Measurements from ENCODE around the gene MAST2. TPM values are rescaled to one million over a fixed set of nuclear protein-coding genes. Genes with fewer than 3 reads are reported as not detected.

MAST2 gene
- total and polyA plus RNA-seq, 2 of the 4 experiments (the other 2 are of a cell fraction), result 14.2 to 41.0 TPM

DNA sequence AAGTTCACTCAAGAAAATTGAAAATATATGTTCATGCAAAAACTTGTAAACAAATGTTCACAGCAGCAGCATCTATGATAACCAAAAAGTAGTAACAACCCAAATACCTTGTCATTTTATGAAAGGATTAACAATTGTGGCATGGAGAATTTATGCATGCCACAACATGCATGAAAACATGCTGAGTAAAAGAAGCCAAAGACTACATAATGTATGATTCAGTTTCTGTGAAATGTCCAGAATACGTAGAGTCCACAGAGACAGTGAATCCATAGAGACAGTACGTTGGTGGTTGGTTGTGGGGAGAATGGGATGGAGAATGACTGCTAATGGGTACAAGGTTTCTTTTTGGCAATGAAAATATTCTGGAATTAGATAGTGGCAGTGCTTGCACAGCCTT, 148.7 kb downstream of the MAST2 start:
- no peak for ATAC-seq (ENCODE audit: low read depth)
- 100% methylated on average over 1 of the region's 2 CpGs; no CpG with 5 or more reads in 1 of the 2 experiments for WGBS, 2 experiments (ENCODE audit: extremely low coverage in 2 of 2, insufficient read length in 1 of 2)
- no peaks in the 10 kb centered on the region for H3K27me3 ChIP-seq (ENCODE audit: control insufficient read depth, insufficient read depth, low read length)
- DNase-seq, result no peak
- peaks cover 7 to 14% of the 10 kb centered on the region in 2 experiments for H3K79me1 ChIP-seq (ENCODE audit: low read depth in 1 of 2, low read length in 2 of 2)
- no peak overlapping the region for H4K5ac ChIP-seq (ENCODE audit: low read depth, low read length)
- H3K4me3 ChIP-seq (ENCODE audit: insufficient read depth, low read depth, low read length), result no peak overlapping the region
- H3K14ac ChIP-seq (replicated peaks; ENCODE audit: low read depth, low read length), result peak overlapping the region; percentile 37; the same call in 1 of the 2 replicates
- dilution Hi-C loops (cut with HindIII; ENCODE audit: low sequenced_read_pairs, unreplicated experiment), result no loop called here
- H2BK5ac ChIP-seq (ENCODE audit: low read depth, low read length, poor library complexity, severe bottlenecking), result no peak overlapping the region
- H3K27ac ChIP-seq (ENCODE audit: insufficient read depth, low read length), result no peak overlapping the region
- ChIA-PET CTCF (no interaction called here), POLR2A (ENCODE audit: unreplicated experiment) (no interaction called here)
- H3K4ac ChIP-seq (ENCODE audit: low read depth, low read length), result no peak overlapping the region
- no peak overlapping the region for H2AK9ac ChIP-seq (replicated peaks; ENCODE audit: low read depth, low read length, poor library complexity)
- H3K4me2 ChIP-seq (ENCODE audit: low read depth, low read length), result no peak overlapping the region
- TF ChIP-seq, protein P1, sequence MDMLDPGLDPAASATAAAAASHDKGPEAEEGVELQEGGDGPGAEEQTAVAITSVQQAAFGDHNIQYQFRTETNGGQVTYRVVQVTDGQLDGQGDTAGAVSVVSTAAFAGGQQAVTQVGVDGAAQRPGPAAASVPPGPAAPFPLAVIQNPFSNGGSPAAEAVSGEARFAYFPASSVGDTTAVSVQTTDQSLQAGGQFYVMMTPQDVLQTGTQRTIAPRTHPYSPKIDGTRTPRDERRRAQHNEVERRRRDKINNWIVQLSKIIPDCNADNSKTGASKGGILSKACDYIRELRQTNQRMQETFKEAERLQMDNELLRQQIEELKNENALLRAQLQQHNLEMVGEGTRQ (IDR thresholded peaks at IDR 0.05; ENCODE audit: low read depth, low read length), result no peak
- TF ChIP-seq BHLHE40 (IDR thresholded peaks at IDR 0.05; ENCODE audit: low read depth, low read length), result no peak
- TF ChIP-seq NFE2L2 (IDR thresholded peaks at IDR 0.05; ENCODE audit: low read depth, low read length), result no peak
- no peak for TF ChIP-seq POLR2A (IDR thresholded peaks at IDR 0.05; ENCODE audit: low read depth, low read length)
- no peak for TF ChIP-seq SMC3 (IDR thresholded peaks at IDR 0.05; ENCODE audit: low read depth, low read length)
- TF ChIP-seq FOS (IDR thresholded peaks at IDR 0.05; ENCODE audit: low read depth, low read length), result no peak
- no peak for TF ChIP-seq MXI1 (IDR thresholded peaks at IDR 0.05; ENCODE audit: borderline replicate concordance, low read depth, low read length)
- no peak for TF ChIP-seq RCOR1 (IDR thresholded peaks at IDR 0.05; ENCODE audit: insufficient replicate concordance, low read length)
- TF ChIP-seq MAFK (IDR thresholded peaks at IDR 0.05; ENCODE audit: low read depth, low read length), result no peak
- TF ChIP-seq RFX5 (IDR thresholded peaks at IDR 0.05; ENCODE audit: low read depth, low read length), result no peak
- no peak overlapping the region for H2AK5ac ChIP-seq (ENCODE audit: low read depth, low read length)
- H4K91ac ChIP-seq (ENCODE audit: insufficient read depth, low read depth, low read length), result no peak overlapping the region
- no peak overlapping the region for H3K9ac ChIP-seq (ENCODE audit: low read depth, low read length)
- H2BK120ac ChIP-seq (ENCODE audit: low read depth, low read length), result no peak overlapping the region
- H4K20me1 ChIP-seq (ENCODE audit: insufficient read depth, low read length), result 0 out of 2 replicates have a peak, but pooled peaks cover 5% of the 10 kb centered on the region
- H2BK20ac ChIP-seq (ENCODE audit: low read depth, low read length), result no peak overlapping the region
- H3K4me1 ChIP-seq (ENCODE audit: control insufficient read depth, insufficient read depth, low read length), result peaks cover 8% of the 10 kb centered on the region
- no peak overlapping the region for H3K56ac ChIP-seq (ENCODE audit: extremely low read depth, insufficient read depth, low read length)
- no peak overlapping the region for H4K8ac ChIP-seq (ENCODE audit: low read depth in 2 of 2, low read length in 2 of 2)
- no peaks in the 10 kb centered on the region for H3K9me3 ChIP-seq (ENCODE audit: control insufficient read depth, insufficient read depth, low read length)
- H2AFZ ChIP-seq (replicated peaks; ENCODE audit: low read length, poor library complexity), result no peak overlapping the region
- no peak overlapping the region for H3K18ac ChIP-seq (ENCODE audit: low read depth, low read length)
- in situ Hi-C loops (cut with MboI; ENCODE audit: low sequenced_read_pairs), result no loop called here
- peaks cover 5% of the 10 kb centered on the region for H3K9me1 ChIP-seq (ENCODE audit: insufficient read depth, low read length)
- no peaks in the 10 kb centered on the region for H3K36me3 ChIP-seq (ENCODE audit: control insufficient read depth, insufficient read depth, low read length)
- H2BK15ac ChIP-seq (ENCODE audit: low read depth, low read length), result no peak overlapping the region
- no TSS peak for BruUV-seq (replicated peaks)
- intact Hi-C loops (cut with micrococcal nuclease), result no loop called here
- H3K23ac ChIP-seq (ENCODE audit: low read depth, low read length), result 0 out of 2 replicates have a peak overlapping the region, but pooled peaks have one; percentile 7

Data from IMR-90 (cell line).